ENCODE measurements around the gene XRCC1. TPM values are rescaled to one million over a fixed set of nuclear protein-coding genes. Genes with fewer than 3 reads are reported as not detected.

XRCC1 gene
- total and polyA plus RNA-seq, 9 of the 15 experiments (the other 6 are each of a cell fraction or from before 2014, with no cell fraction given), result 1.5 to 36.9 (median 24.9) TPM

GRCh38 chr19:43552616-43553015, 22.7 kb downstream of the XRCC1 start:
- H3K27ac ChIP-seq (ENCODE audit: extremely low read depth, low read depth, low read length), result no peak overlapping the region
- no TSS peak for BruUV-seq (replicated peaks)
- ChIA-PET POLR2A (interaction anchor here (1.1 kb wide), 1 partner anchor 56 kb away, joined by 3 read pairs; no protein-coding TSS in a partner anchor), CTCF (ENCODE audit: low intra/inter-chr PET ratio) (no interaction called here)
- no peaks in the 10 kb centered on the region for H4K20me1 ChIP-seq (replicated peaks; ENCODE audit: control insufficient read depth, insufficient read depth, low read length)
- peaks cover 55% of the 10 kb centered on the region; the same call in 2 of the 3 replicates for H3K36me3 ChIP-seq (ENCODE audit: control insufficient read depth, insufficient read depth, low read length)
- intact Hi-C loops (cut with micrococcal nuclease), result loop anchor here (10.0 kb wide), 1 partner anchor 72 kb away; no protein-coding TSS in a partner anchor
- no peaks in the 10 kb centered on the region for H3K9me1 ChIP-seq (ENCODE audit: control insufficient read depth, insufficient read depth, low read length)
- H3K79me2 ChIP-seq (ENCODE audit: control insufficient read depth, insufficient read depth, low read length), result no peaks in the 10 kb centered on the region
- H3K27me3 ChIP-seq (ENCODE audit: control insufficient read depth in 2 of 2, insufficient read depth in 2 of 2, low read length in 2 of 2), result no peaks in the 10 kb centered on the region
- peaks cover 0 to 8% of the 10 kb centered on the region in 2 experiments; a peak in 2 of 5 replicates for H3K4me1 ChIP-seq (replicated peaks in 1 of 2; ENCODE audit: control insufficient read depth in 2 of 2, insufficient read depth in 2 of 2, low read length in 2 of 2)
- no peak overlapping the region for H3K4me2 ChIP-seq (ENCODE audit: insufficient read depth, low read length)
- DNase-seq (ENCODE audit: extremely low read depth in 1 of 4, low spot score in 3 of 4) (no peak), FAIRE-seq (no peak), ATAC-seq (no peak)
- no peak for TF ChIP-seq ZKSCAN1 (IDR thresholded peaks at IDR 0.05; ENCODE audit: low read depth, low read length)
- TF ChIP-seq BRCA1 (IDR thresholded peaks at IDR 0.05), result no peak
- no peak for TF ChIP-seq BRCA1 (CRISPR knock-in tag; IDR thresholded peaks at IDR 0.05)
- 94% methylated on average over 2 of the region's 3 CpGs for WGBS (ENCODE audit: insufficient coverage, low coverage, missing lambda C conversion rate)
- H3K9ac ChIP-seq (ENCODE audit: insufficient read depth in 1 of 2, low read depth in 2 of 2, low read length in 2 of 2), result no peak overlapping the region
- no peaks in the 10 kb centered on the region for H3K9me3 ChIP-seq (replicated peaks; ENCODE audit: control insufficient read depth, insufficient read depth, low read depth, low read length)
- H2AFZ ChIP-seq (ENCODE audit: low read depth, low read length), result no peak overlapping the region
- in situ Hi-C loops (cut with MboI), result no loop called here
- H3K4me3 ChIP-seq, result no peak overlapping the region

GRCh38 chr19:43552198-43552450, 23.2 kb downstream of the XRCC1 start:
- H3K9me1 ChIP-seq (ENCODE audit: control insufficient read depth, insufficient read depth, low read length), result no peaks in the 10 kb centered on the region
- BruUV-seq (replicated peaks), result no TSS peak
- intact Hi-C loops (cut with micrococcal nuclease) (loop anchor here (10.0 kb wide), 1 partner anchor 73 kb away; no protein-coding TSS in a partner anchor), in situ Hi-C loops (cut with MboI) (no loop called here)
- H3K4me1 ChIP-seq (replicated peaks in 1 of 2; ENCODE audit: control insufficient read depth in 2 of 2, insufficient read depth in 2 of 2, low read length in 2 of 2), result peaks cover 0 to 8% of the 10 kb centered on the region in 2 experiments; a peak in 2 of 5 replicates
- no peak overlapping the region for H3K9ac ChIP-seq (ENCODE audit: insufficient read depth in 1 of 2, low read depth in 2 of 2, low read length in 2 of 2)
- no peaks in the 10 kb centered on the region for H3K79me2 ChIP-seq (ENCODE audit: control insufficient read depth, insufficient read depth, low read length)
- H3K27ac ChIP-seq (ENCODE audit: extremely low read depth, low read depth, low read length), result no peak overlapping the region
- WGBS (ENCODE audit: insufficient coverage, low coverage, missing lambda C conversion rate), result 80% methylated on average over 3 of the region's 3 CpGs
- DNase-seq (ENCODE audit: extremely low read depth in 1 of 4, low spot score in 3 of 4), result no peak
- CTCF ChIA-PET (ENCODE audit: low intra/inter-chr PET ratio), result no interaction called here
- no peak overlapping the region for H2AFZ ChIP-seq (ENCODE audit: low read depth, low read length)
- no peak overlapping the region for H3K4me3 ChIP-seq
- ATAC-seq, result no peak
- POLR2A ChIA-PET, result interaction anchor here (0.9 kb wide), 1 partner anchor 26 kb away, joined by 3 read pairs; no protein-coding TSS in a partner anchor
- no peak overlapping the region for H3K4me2 ChIP-seq (ENCODE audit: insufficient read depth, low read length)
- no peaks in the 10 kb centered on the region for H4K20me1 ChIP-seq (replicated peaks; ENCODE audit: control insufficient read depth, insufficient read depth, low read length)
- FAIRE-seq, result no peak
- no peaks in the 10 kb centered on the region for H3K9me3 ChIP-seq (replicated peaks; ENCODE audit: control insufficient read depth, insufficient read depth, low read depth, low read length)
- H3K36me3 ChIP-seq (ENCODE audit: control insufficient read depth, insufficient read depth, low read length), result peaks cover 53% of the 10 kb centered on the region; the same call in 2 of the 3 replicates
- H3K27me3 ChIP-seq (ENCODE audit: control insufficient read depth in 2 of 2, insufficient read depth in 2 of 2, low read length in 2 of 2), result no peaks in the 10 kb centered on the region
- TF ChIP-seq THRB (CRISPR knock-in tag; conservative IDR thresholded peaks at IDR 0.05) (no peak), ZNF512 (tag; IDR thresholded peaks at IDR 0.05) (no peak), RBM34 (IDR thresholded peaks at IDR 0.05; ENCODE audit: borderline replicate concordance, insufficient read depth, low read length) (no peak), KDM5B (IDR thresholded peaks at IDR 0.05; ENCODE audit: insufficient replicate concordance, low read depth, low read length) (no peak), NRF1 (conservative IDR thresholded peaks at IDR 0.05 in 1 of 2, IDR thresholded peaks at IDR 0.05 in 1 of 2) (no peak), ZNF561 (CRISPR knock-in tag; conservative IDR thresholded peaks at IDR 0.05) (no peak), ZNF77 (CRISPR knock-in tag; IDR thresholded peaks at IDR 0.05) (no peak), SAP30 (IDR thresholded peaks at IDR 0.05; ENCODE audit: borderline replicate concordance, insufficient read depth, low read depth, low read length, poor library complexity, severe bottlenecking) (no peak)
- TF ChIP-seq, protein P1, sequence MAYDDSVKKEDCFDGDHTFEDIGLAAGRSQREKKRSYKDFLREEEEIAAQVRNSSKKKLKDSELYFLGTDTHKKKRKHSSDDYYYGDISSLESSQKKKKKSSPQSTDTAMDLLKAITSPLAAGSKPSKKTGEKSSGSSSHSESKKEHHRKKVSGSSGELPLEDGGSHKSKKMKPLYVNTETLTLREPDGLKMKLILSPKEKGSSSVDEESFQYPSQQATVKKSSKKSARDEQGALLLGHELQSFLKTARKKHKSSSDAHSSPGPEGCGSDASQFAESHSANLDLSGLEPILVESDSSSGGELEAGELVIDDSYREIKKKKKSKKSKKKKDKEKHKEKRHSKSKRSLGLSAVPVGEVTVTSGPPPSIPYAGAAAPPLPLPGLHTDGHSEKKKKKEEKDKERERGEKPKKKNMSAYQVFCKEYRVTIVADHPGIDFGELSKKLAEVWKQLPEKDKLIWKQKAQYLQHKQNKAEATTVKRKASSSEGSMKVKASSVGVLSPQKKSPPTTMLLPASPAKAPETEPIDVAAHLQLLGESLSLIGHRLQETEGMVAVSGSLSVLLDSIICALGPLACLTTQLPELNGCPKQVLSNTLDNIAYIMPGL (CRISPR knock-in tag; IDR thresholded peaks at IDR 0.05), result no peak
